Measurements from ENCODE around the gene ARHGEF28. TPM values are rescaled to one million over a fixed set of nuclear protein-coding genes. Genes with fewer than 3 reads are reported as not detected.

ARHGEF28 gene
- total RNA-seq, 4 donors from 2014 or later = 0.52 to 1.2 (median 0.98) TPM

GRCh38 chr5:73663161-73663859 lies 37.3 kb downstream of the ARHGEF28 start:
- Histone ChIP-seq H3K36me3 (no peaks in the 10 kb centered on the region), H3K9me3 (no peaks in the 10 kb centered on the region), H3K27ac (no peak overlapping the region), H3K4me1 (no peaks in the 10 kb centered on the region), H3K4me3 (no peak overlapping the region), H3K27me3 (no peaks in the 10 kb centered on the region)
- ATAC-seq (no peak), DNase-seq (no peak)
- TF ChIP-seq POLR2A (IDR thresholded peaks at IDR 0.05) = no peak
- intact Hi-C loops (cut with DNase I; ENCODE audit: low total_unique reads) (no loop called here), in situ Hi-C loops (cut with MboI; ENCODE audit: low sequenced_read_pairs in 4 of 4) (no loop called here)

GRCh38 chr5:73663860-73664240 lies 37.9 kb downstream of the ARHGEF28 start:
- no peak for ATAC-seq
- H3K27me3 ChIP-seq = no peaks in the 10 kb centered on the region
- no peak for DNase-seq
- H3K4me1 ChIP-seq = no peaks in the 10 kb centered on the region
- H3K4me3 ChIP-seq = no peak overlapping the region
- H3K36me3 ChIP-seq = no peaks in the 10 kb centered on the region
- no peaks in the 10 kb centered on the region for H3K9me3 ChIP-seq
- intact Hi-C loops (cut with DNase I; ENCODE audit: low total_unique reads) (no loop called here), in situ Hi-C loops (cut with MboI; ENCODE audit: low sequenced_read_pairs in 4 of 4) (no loop called here)
- H3K27ac ChIP-seq = no peak overlapping the region
- TF ChIP-seq CTCF (IDR thresholded peaks at IDR 0.05 in 4 of 5, conservative IDR thresholded peaks at IDR 0.05 in 1 of 5) (no peak), POLR2A (IDR thresholded peaks at IDR 0.05) (no peak)

- no peak overlapping the region for H3K4me3 ChIP-seq
- intact Hi-C loops (cut with DNase I; ENCODE audit: low total_unique reads) = no loop called here
- H3K4me1 ChIP-seq = no peaks in the 10 kb centered on the region
- TF ChIP-seq POLR2A (IDR thresholded peaks at IDR 0.05) = no peak
- no peak for TF ChIP-seq CTCF (IDR thresholded peaks at IDR 0.05 in 4 of 5, conservative IDR thresholded peaks at IDR 0.05 in 1 of 5)
- in situ Hi-C loops (cut with MboI; ENCODE audit: low sequenced_read_pairs in 4 of 4) = no loop called here
- no peaks in the 10 kb centered on the region for H3K27me3 ChIP-seq
- no peaks in the 10 kb centered on the region for H3K36me3 ChIP-seq
- no peak for ATAC-seq
- no peak for DNase-seq
- no peak overlapping the region for H3K27ac ChIP-seq
- H3K9me3 ChIP-seq = no peaks in the 10 kb centered on the region
Measured at GRCh38 chr5:73664796-73665195, 38.8 kb downstream of the ARHGEF28 start.

GRCh38 chr5:73666891-73667290 lies 40.9 kb downstream of the ARHGEF28 start:
- TF ChIP-seq POLR2A (IDR thresholded peaks at IDR 0.05) (no peak), CTCF (IDR thresholded peaks at IDR 0.05 in 4 of 5, conservative IDR thresholded peaks at IDR 0.05 in 1 of 5) (no peak)
- DNase-seq (no peak), ATAC-seq (no peak)
- H3K27ac ChIP-seq = no peak overlapping the region
- no peaks in the 10 kb centered on the region for H3K9me3 ChIP-seq
- H3K27me3 ChIP-seq = no peaks in the 10 kb centered on the region
- no peaks in the 10 kb centered on the region for H3K36me3 ChIP-seq
- in situ Hi-C loops (cut with MboI; ENCODE audit: low sequenced_read_pairs in 4 of 4) = no loop called here
- H3K4me3 ChIP-seq = no peak overlapping the region
- no peaks in the 10 kb centered on the region for H3K4me1 ChIP-seq
- intact Hi-C loops (cut with DNase I; ENCODE audit: low total_unique reads) = no loop called here

- no peaks in the 10 kb centered on the region for H3K27me3 ChIP-seq
- no peak overlapping the region for H3K4me3 ChIP-seq
- H3K27ac ChIP-seq = no peak overlapping the region
- ATAC-seq (no peak), DNase-seq (no peak)
- no peaks in the 10 kb centered on the region for H3K4me1 ChIP-seq
- no peaks in the 10 kb centered on the region for H3K9me3 ChIP-seq
- TF ChIP-seq CTCF (IDR thresholded peaks at IDR 0.05 in 4 of 5, conservative IDR thresholded peaks at IDR 0.05 in 1 of 5) (no peak), POLR2A (IDR thresholded peaks at IDR 0.05) (no peak)
- intact Hi-C loops (cut with DNase I; ENCODE audit: low total_unique reads) (no loop called here), in situ Hi-C loops (cut with MboI; ENCODE audit: low sequenced_read_pairs in 4 of 4) (no loop called here)
- H3K36me3 ChIP-seq = no peaks in the 10 kb centered on the region
Measured at GRCh38 chr5:73668017-73668416, 42.0 kb downstream of the ARHGEF28 start.
